AG09319 (cell line): ENCODE measurements around the gene STK4.
"Not testable (repeated sequence)": the region's sequence is repeated elsewhere in the genome, so short reads cannot be mapped to it uniquely, and the experiment has no call there.

Experiments
- DNase-seq: peaks from one replicate; pipeline ENCODE4 v3.0.0-alpha.2; 2010; ENCODE audit warnings: low read depth; ENCODE audit errors: extremely low read depth
- CTCF ChIP-seq: IDR thresholded peaks from 2 replicates; pipeline ENCODE4 v1.5.1; 2011; ENCODE audit warnings: low read depth, mild to moderate bottlenecking, inconsistent platforms, low read length, moderate library complexity

Gene STK4

GRCh38 chr20:44997668-44998067 is 31.4 kb downstream of the STK4 start:
- no peak for DNase-seq
- no peak for TF ChIP-seq CTCF

DNA sequence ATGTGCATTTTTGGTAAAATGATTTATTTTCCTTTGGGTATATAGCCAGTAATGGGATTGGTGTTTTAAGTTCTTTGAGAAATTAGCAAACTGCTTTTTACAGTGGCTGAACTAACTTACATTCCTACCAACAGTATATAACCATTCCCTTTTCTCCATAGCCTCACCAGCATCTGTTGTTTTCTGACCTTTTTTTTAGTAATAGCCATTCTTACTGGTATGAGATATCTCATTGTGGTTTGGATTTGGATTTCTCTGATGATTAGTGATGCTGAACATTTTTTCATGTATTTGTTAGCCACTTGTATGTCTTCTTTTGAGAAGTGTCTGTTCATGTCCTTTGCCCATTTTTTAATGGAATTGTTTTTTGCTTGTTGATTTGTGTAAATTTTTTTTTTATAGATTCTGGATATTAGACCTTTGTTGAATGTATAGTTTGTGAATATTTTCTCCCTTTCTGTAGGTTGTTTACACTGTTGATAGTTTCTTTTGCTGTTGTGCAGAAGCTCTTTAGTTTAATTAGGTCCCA is 42.3 kb downstream of the STK4 start:
- no peak for TF ChIP-seq CTCF
- DNase-seq = no peak

DNA sequence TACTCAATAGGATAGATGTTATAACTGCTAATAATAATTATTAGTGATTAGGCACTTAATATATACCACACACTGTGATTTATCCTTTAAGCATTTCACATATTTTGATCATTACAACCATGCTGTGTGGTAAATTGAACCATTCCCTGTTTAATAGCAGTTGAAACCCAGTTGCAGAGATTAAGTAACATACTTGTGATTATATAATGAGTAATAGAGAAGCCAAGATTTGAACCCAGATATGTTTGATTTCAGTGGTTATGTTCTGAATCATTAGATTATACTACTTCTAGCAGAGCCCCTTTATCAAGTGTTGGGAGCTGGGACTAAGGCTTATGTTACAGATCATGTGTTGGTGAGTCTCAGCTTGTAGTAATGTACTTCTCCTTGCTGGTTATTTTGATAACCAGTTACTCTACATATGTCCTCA is 44.1 kb downstream of the STK4 start:
- no peak for TF ChIP-seq CTCF
- no peak for DNase-seq

DNA sequence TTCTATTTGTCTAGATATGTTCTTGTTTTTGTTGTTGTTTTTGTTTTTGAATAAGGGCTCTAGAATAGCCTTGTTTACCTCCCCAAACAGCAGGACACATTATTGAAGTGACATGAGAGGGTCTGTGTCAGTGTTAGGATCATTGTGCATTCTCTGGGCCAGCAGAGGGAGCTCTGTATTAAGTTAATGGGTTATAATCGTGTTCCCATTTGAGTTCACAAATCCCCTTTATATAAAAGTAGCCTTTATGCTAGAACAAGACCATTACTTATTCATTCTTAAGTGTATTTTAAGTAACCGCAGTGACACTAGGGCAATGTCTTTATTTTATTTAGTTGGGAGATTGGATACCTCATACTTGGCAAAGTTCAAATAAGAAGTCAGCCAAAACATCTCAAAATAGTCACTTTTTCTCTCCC is 44.8 kb downstream of the STK4 start:
- DNase-seq = no peak

DNA sequence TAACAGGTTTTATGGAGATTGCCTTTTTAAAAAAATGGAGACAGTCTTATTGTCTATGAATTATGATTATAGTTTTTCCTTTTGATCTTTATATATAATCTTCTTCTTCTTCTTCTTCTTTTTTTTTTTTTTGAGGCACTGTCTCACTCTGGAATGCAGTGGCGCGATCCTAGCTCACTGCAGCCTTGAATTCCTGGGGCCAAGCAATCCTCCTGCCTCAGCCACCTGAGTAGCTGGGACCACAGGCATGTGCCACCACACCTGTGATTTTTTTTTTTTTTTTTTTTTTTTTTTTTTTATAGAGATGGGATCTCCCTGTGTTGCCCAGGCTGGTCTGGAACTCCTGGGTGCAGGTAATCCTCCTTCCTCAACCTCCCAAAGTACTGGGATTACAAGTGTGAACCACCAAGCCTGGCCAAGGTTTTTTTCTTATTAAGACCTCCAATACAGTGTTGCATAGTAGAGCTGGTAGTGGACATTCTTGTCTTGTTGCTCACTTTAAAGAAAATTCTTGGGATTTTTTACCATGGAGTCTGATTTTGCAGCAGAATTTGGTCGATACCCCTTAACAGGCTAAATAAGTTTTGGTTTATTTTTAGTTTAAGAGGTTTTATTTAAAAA is 46.5 kb downstream of the STK4 start:
- DNase-seq = no peak
- no peak for TF ChIP-seq CTCF

More for the DNA sequence above, 44.8 kb downstream of the STK4 start:
- TF ChIP-seq CTCF = peak; percentile 80

DNA sequence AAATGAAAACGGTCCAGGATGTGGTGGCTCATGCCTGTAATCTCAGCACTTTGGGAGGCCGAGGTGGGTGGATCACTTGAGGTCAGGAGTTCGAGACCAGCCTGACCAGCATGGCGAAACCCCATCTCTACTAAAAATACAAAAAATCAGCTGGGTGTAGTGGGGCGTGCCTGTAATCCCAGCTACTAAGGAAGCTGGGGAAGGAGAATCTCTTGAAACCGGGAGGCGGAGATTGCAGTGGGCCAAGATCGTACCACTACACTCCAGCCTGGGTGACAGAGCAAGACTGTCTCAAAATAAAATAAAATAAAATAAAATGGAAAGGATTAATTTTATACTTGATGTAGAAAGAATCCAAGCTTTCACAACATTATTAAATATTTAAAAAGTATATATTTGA is 47.8 kb downstream of the STK4 start:
- DNase-seq = not testable (repeated sequence)

DNA sequence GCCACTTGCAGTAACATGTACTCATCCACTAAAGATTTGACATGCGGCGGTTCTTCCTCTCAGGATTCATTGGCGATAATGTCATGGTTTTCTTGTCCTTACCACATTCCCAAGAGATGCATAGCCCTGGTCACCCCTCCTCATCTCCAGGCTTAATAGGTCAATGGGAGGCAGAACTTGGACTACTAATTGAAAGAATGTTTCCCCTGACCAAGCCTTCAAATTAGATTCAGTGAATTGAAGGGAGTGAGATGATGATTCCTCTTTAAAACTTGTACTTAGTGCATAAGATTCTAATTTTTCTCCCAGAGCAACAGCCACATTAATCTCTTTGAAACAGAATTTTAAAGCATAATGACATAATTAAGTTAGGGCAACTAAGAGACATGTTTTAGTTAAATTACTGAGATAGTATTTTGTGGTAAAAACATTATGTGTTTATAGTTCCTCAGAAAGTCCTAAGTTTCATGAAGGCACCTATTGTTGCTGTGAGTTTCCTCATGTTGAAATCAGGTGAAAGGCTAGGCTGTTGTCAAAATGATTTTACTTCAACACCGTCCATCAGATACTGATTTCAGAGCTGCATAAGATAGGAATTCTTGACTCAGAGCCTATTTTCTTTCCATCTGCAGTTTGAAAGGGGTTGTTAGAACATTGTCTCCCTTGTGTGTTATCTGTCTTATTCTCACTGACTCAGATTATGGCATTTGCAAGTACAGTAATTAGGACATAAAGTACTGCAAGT is 48.5 kb downstream of the STK4 start:
- no peak for TF ChIP-seq CTCF
- DNase-seq = peak; percentile 37
